ENCODE results near the gene BGLAP. TPM values are rescaled to one million over a fixed set of nuclear protein-coding genes. Genes with fewer than 3 reads are reported as not detected.

BGLAP gene
- total RNA-seq, 4 donors from 2014 or later: 0.82 to 5.0 TPM; not detected in 2

DNA sequence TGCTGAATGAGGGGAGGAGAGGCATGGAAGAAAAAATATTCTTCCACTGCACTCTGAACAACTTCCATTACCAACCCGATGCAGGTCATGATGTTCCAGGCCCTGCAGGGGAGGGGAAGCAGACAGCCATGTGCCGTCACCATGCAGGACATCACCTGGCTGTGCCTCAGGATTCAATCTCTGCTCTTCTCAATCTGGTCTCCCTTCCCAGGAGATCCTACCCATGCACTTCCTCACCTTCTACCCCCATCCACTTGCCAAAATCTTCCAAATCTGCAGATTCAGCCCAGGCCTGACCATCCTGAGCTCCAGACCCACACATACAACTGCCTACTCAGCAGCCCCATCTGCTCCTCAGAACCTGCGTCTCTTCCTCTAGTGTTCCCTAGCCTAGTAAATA lies 11.7 kb downstream of the BGLAP start:
- DNase-seq (ENCODE audit: low spot score) (no peak), ATAC-seq (ENCODE audit: low FRiP score) (no peak)
- TF ChIP-seq CTCF (IDR thresholded peaks at IDR 0.05): no peak

DNA sequence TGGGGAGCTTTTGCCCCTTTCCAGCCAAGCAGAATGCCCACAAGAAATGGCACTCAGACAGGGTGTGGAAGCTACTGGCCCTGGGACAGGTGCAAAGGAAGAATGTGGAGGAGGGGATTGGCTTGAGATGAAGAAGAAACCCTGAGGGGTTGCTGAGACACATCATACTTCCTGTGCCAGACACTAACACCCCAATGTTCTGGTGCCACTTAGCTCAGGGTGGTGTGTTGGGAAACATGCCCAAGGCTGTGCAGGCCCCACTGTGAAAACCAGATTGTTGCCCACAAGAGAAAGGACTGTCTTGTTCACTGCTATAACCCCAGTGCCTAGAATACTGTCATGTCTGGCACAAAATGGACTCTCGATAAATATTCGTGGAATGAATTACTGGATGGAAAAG lies 15.7 kb downstream of the BGLAP start:
- TF ChIP-seq CTCF (IDR thresholded peaks at IDR 0.05): no peak
- DNase-seq (ENCODE audit: low spot score) (no peak), ATAC-seq (ENCODE audit: low FRiP score) (no peak)

DNA sequence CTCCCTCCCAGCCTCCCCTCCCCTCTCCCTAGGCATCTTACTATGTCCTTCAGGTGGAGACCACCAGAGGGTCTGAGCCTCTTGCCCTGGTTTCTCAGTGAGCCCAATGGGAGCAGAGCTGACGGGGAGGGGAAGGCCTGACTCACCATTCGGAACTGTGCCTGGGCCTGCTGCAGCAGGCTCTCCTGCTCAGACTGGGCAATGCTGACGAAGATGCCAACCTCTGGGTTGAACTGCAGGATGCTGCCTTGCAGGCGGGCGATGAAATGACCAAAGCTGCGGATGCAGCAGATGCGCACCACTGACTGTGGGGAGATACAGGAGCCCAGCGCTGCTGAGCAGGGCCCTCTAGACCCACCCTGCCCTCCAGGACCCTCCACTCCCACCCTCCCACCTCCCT lies 16.9 kb downstream of the BGLAP start:
- no peak for DNase-seq (ENCODE audit: low spot score)

GRCh38 chr1:156259805-156260204 lies 17.8 kb downstream of the BGLAP start:
- DNase-seq (ENCODE audit: low spot score): no peak
- no peak for ATAC-seq (ENCODE audit: low FRiP score)
- no peak for TF ChIP-seq CTCF (IDR thresholded peaks at IDR 0.05)

More for the DNA sequence above, 16.9 kb downstream of the BGLAP start:
- no peak for ATAC-seq (ENCODE audit: low FRiP score)
- no peak for TF ChIP-seq CTCF (IDR thresholded peaks at IDR 0.05)

GRCh38 chr1:156260896-156261295 lies 18.9 kb downstream of the BGLAP start:
- TF ChIP-seq CTCF (IDR thresholded peaks at IDR 0.05): no peak
- DNase-seq (ENCODE audit: low spot score) (no peak), ATAC-seq (ENCODE audit: low FRiP score) (no peak)

DNA sequence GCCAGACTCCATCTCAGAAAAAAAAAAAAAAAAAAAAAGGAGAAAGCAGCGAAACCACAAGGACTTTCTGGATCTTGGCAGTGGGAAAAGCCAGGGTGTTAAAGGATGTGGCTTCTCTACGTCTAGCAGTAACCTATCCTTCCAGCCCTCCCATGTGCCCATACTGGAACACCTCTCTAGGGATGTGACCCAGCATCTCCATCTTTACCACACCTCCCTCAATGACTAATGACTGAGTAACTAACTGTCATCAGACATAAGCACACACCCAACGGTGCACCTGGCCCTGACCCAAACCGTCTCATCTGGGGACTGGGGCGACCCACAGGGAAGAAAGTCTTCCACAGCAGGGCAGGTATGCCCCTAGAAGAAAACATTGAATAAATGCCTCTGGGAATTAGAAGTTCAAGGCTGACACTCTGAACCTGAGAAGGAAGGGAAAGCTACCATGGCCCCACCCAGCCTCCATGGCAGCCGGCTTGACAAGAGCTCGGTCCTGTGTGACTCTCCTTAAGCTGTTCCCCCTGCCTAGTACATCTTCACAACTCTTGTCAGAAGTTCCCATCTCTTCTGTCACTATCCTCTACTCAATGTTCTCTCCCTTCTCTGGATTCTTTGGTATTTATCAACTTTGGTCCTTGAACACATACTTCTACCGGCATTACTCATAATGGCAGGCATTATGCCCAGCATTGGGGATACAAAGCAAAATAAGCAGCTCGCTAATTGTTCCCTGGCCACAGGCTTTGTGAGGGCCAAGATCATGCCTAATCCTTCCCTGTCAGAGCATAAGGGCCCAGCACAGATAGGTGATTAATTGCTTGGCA lies 20.7 kb downstream of the BGLAP start:
- ATAC-seq (ENCODE audit: low FRiP score) (no peak), DNase-seq (ENCODE audit: low spot score) (no peak)

More for the DNA sequence above, 20.7 kb downstream of the BGLAP start:
- no peak for TF ChIP-seq CTCF (IDR thresholded peaks at IDR 0.05)

Data from omental fat pad (tissue), 4 donors.